SH-SY5Y (cell line): ENCODE measurements around the gene NOX5.

ENCODE experiments used
- GATA2 ChIP-seq: IDR thresholded peaks from 2 replicates; pipeline ENCODE4 v1.6.1; 2011; ENCODE audit warnings: mild to moderate bottlenecking, low read depth, low read length
- GATA3 ChIP-seq: IDR thresholded peaks from 2 replicates; pipeline ENCODE4 v1.6.1; 2011; ENCODE audit warnings: low read depth, mild to moderate bottlenecking, low read length, moderate library complexity

DNA sequence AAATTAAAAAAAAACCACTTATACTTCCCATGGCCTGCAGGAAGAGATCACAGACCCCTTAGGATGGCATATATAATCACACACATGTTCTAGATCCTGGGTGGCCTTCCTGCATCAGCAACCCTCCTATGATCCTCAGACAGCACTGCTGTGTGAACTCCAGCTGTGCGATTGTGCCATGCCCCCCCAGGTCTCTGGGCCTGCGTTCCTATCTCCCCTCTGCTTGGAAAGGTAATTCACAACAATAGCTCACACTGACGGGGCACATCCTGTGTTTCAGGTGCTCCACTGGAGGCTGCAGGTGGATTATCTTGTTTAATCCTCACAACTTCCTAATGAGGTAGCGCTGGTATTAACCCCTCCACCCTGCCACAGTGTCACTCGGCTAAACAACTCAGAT is 74.8 kb downstream of the NOX5 start:
- TF ChIP-seq GATA2: no peak
- no peak for TF ChIP-seq GATA3
